GM21526 (cell line): ENCODE data around the gene MAP1A.
"Not testable (repeated sequence)": the region's sequence is repeated elsewhere in the genome, so short reads cannot be mapped to it uniquely, and the experiment has no call there.

ENCODE experiments used
- ATAC-seq: cut with Tn5 transposase; IDR thresholded peaks from one replicate; pipeline ENCODE4 v1.9.1; 2021; ENCODE audit warnings: moderate library complexity; ENCODE audit not compliant: unreplicated experiment, low FRiP score

The MAP1A gene

DNA sequence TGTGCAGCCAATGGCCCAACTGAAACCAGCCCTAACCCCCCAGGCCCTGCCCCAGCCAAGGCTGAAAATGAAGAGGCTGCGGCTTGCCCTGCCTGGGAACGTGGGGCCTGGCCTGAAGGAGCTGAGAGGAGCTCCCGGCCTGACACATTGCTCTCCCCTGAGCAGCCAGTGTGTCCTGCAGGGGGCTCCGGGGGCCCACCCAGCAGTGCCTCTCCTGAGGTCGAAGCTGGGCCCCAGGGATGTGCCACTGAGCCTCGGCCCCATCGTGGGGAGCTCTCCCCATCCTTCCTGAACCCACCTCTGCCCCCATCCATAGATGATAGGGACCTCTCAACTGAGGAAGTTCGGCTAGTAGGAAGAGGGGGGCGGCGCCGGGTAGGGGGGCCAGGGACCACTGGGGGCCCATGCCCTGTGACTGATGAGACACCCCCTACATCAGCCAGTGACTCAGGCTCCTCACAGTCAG lies 11.2 kb downstream of the MAP1A start:
- ATAC-seq, result no peak

DNA sequence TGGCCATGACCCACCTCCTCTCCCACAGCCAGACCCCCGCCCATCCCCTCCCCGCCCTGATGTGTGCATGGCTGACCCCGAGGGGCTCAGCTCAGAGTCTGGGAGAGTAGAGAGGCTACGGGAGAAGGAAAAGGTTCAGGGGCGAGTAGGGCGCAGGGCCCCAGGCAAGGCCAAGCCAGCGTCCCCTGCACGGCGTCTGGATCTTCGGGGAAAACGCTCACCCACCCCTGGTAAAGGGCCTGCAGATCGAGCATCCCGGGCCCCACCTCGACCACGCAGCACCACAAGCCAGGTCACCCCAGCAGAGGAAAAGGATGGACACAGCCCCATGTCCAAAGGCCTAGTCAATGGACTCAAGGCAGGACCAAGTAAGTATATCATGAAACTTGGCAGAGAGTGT lies 11.7 kb downstream of the MAP1A start:
- no peak for ATAC-seq

DNA sequence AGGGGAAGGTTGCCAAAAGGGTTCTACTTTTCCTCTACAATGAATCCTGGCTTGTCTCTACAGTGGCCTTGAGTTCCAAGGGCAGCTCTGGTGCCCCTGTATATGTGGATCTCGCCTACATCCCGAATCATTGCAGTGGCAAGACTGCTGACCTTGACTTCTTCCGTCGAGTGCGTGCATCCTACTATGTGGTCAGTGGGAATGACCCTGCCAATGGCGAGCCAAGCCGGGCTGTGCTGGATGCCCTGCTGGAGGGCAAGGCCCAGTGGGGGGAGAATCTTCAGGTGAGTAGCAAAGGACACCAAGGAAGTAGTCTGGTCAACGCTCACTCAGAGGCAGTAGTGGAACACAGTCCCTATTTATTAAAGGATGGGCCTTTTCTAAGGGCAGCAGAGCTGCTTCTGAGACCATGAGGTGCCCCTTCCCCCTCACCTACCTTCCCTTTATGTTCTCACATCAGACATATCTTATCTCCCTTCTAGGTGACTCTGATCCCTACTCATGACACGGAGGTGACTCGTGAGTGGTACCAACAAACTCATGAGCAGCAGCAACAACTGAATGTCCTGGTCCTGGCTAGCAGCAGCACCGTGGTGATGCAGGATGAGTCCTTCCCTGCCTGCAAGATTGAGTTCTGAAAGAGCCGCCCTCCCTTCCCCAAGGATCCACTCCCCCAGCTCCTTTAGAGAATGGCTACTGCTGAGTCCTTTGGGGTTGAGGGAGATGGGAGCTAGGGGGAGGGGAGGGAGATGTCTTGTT lies 12.4 kb downstream of the MAP1A start:
- no peak for ATAC-seq

- no peak for ATAC-seq
Observed at GRCh38 chr15:43531018-43531670, 13.7 kb downstream of the MAP1A start.

- not testable (repeated sequence) for ATAC-seq
Observed at GRCh38 chr15:43532826-43533225, 15.4 kb downstream of the MAP1A start.

DNA sequence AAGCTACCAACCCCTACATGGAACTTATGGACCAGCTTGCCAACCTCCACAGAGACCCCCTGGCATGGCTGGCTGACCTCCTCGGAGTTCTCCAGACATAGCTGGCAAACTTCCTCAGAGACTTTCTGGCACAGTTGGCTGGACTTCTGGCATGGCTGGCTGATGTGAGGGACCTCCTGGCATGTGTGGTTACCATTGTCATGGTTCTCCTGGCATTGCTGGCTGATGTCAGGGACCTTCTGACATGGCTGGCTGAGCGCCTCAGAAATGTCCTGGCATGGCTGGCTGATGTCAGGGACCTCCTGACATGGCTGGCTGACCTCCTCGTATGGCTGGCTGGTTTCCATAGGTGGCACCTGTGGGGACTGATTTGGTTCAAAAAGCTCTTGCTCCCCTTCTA lies 17.5 kb downstream of the MAP1A start:
- ATAC-seq, result no peak

GRCh38 chr15:43538091-43538490 lies 20.7 kb downstream of the MAP1A start:
- no peak for ATAC-seq

- ATAC-seq, result no peak
Observed at GRCh38 chr15:43541785-43542184, 24.4 kb downstream of the MAP1A start.

GRCh38 chr15:43544266-43544665 lies 26.9 kb downstream of the MAP1A start:
- ATAC-seq, result no peak

DNA sequence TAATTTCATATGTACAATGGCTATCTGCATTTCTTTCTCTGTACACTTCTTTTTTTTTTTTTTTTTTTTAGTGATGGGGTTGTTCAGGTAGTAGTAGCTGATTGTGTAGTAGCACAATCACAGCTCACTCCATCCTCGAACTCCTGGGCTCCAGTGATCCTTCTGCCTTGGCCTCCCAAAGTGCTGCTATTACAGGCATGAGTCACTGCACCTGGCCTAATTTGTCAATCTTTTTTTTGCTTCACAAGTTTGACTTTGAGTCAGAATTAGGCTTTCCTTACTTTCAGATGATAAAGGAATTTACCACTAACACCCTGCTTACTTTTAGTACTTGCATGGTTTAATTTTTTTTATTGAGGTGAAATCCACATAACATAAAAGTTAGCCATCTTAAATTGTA lies 28.0 kb downstream of the MAP1A start:
- no peak for ATAC-seq

DNA sequence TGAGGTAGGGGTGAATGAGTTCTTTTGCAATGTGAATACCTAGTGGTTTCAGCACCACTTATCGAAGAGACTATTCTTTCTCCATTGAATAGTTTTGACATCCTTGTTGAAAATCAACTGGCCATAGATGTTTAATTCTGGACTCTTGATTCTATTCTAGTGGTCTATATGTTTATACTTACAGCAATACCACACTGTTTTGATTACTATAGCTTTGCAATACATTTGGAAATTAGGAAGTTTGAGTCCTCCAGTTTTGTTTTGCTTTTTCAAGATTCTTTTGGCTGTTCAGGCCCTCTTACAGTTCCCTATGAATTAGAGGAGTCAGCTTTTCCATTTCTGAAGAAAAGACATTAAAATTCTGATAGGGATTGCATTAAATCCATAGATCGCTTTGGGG lies 30.1 kb downstream of the MAP1A start:
- ATAC-seq, result no peak

DNA sequence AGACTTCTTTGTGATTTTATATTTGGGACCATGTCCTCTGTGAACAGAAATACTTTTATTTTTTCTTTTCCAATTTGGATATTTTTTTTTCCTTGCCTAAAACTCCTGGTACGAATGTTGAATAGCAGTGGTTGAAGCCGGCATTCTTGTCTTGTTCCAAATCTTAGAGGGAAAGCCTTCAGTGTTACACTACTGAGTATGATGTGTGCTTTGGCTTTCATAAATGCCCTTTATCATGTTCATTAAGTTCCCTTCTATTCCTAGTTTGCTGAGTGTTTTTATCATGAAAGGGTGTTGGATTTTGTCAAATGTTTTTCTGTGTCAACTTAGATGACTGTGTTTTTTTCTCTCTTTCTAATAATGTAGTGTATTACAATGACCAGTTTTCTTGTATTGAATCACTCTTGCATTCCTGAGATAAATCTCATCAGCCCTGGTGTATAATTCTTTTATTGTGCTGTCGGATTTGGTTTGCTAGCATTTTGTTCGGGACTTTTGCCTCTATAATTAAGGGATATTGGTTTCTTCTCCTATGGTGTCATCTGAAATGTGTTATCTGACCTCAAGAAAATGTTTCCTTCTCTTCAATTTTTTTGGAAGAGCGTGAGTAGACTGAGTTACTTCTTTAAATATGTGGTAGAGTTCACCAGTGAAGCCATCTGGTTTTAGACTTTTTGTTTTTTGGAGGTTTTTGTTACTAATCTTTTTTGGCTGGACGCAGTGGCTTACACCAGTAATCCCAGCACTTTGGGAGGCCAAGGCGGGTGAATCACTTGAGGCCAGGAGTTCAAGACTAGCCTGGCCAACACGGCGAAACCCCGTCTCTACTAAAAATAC lies 33.3 kb downstream of the MAP1A start:
- ATAC-seq, result no peak

DNA sequence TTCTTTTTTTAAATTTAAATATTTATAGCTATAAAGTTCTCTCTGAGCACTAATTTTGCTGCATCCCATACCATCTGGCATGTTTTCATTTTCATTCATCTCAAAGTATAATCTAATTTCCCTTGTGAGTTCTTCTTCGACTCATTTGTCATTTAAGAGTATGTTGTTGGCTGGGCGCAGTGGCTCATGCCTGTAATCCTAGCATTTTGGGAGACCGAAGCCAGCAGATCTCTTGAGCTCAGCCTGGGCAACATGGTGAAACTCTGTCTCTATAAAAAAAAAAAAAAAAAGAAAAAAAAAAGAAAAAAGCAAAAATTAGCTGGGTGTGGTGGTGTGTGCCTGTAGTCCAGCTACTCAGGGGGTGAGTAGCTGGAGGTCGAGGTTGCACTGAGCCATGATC lies 34.8 kb downstream of the MAP1A start:
- ATAC-seq, result no peak

DNA sequence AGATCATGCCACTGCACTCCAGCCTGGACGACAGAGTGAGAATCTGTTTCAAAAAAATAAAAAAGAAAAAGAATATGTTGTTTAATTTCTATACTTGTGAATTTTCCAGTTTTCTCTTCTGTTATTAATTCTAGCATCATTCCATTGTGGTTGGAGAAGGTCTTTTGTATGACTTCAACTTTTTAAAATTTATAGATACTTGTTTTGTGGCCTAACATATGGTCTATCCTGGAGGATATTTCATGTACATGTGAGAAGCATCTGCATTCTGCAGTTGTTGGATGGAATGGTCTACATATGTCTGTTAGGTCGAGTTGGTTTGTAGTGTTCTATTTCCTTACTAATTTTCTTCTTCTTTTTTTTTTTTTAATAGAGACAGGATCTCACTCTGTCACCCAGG lies 35.6 kb downstream of the MAP1A start:
- no peak for ATAC-seq

DNA sequence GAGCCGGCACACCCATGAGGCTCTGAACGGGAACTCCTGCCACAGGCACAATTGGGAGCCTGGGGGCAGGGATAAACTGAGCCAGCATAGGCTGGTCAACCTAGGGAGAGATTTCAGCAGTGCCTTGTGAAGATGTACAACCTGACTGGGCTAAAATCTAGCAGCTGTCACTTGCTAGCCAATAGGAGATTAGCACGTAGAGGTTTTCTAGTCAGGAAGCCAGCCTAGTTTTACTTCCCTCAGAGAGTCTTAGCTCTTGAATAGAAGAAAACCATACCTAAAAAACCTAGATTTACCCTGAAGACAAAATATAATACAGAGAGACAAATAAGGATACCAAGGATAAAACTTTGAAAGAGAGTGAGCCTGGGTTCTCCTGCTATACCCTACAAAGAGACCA lies 45.3 kb downstream of the MAP1A start:
- ATAC-seq, result not testable (repeated sequence)

DNA sequence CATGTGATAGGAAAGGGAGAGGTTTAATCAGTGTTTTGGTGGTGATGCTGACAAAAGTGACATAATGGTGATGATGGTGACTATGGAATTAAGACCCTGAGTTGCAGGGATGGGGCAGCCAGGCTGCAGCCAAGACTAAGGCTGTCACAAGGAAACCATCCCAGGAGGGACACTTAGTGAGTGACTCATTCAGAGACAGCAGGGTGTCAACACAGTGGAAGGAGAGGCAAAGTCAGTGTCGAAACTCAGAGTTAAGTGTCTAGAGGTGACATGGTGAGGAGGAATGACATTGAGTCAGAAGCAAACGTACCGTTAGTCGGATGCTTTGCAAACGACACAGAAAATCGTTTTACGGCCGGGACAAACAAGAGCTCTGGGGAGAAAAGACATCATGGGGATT lies 46.4 kb downstream of the MAP1A start:
- ATAC-seq, result not testable (repeated sequence)

DNA sequence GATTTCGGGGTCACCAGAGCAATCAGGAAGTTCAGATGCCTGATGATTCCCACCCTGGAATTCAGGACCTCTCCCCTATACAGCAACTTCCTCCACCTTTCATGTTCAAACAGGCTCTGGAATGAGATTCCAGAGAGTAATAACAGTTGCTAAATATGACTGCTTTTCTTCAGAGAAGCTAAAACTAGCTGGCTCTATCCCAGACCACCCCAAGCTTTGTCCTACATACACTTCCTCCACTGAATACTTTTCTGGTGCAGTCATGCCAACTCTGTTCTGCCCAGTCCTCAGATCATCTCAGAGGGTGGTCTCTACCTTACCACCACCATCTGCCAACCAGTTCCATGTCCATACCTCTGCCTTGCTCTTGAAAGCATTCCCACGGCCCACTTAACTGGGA lies 49.2 kb downstream of the MAP1A start:
- ATAC-seq, result not testable (repeated sequence)

DNA sequence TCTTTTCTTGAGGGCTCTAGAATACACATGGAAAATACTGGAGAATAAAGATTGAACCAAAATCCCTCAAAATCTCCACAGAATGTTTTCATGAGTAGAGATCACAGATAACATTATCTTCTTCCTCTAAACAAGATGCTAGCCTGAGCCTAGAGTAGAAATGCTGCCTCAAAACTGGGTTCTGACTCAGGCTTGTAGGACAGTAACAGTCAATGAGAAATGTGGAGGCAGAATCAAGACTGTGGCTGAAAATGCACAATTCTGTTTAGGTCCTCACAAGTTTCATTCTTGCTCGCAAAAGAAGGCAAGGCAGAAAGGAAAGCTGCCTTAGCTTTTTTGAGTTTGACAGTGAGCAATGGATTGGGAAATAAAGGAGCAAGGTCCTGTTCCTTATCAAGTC lies 57.2 kb downstream of the MAP1A start:
- ATAC-seq, result not testable (repeated sequence)
